Osteocyte (in vitro differentiated cells): ENCODE data around the gene ADCY2. TPM values are rescaled to one million over a fixed set of nuclear protein-coding genes. Genes with fewer than 3 reads are reported as not detected.
A peak's percentile ranks its signal among the peaks of the same experiment; 100 is the strongest.

ENCODE experiments used
- DNase-seq: peaks from one replicate; pipeline ENCODE4 v3.0.0; 2021; ENCODE audit warnings: mixed read lengths; ENCODE audit not compliant: unreplicated experiment; ENCODE audit errors: extremely low spot score
- H3K27ac Mint-ChIP-seq: one replicate; pipeline ENCODE4 v1.8.0; 2021; ENCODE audit warnings: mild to moderate bottlenecking, mixed read lengths; ENCODE audit not compliant: unreplicated experiment
- H3K27me3 Mint-ChIP-seq: one replicate; pipeline ENCODE4 v1.8.0; 2021; ENCODE audit warnings: mixed read lengths; ENCODE audit not compliant: unreplicated experiment
- H3K36me3 Mint-ChIP-seq: one replicate; pipeline ENCODE4 v1.8.0; 2021; ENCODE audit warnings: mixed read lengths; ENCODE audit not compliant: unreplicated experiment
- H3K4me1 Mint-ChIP-seq: one replicate; pipeline ENCODE4 v1.8.0; 2021; ENCODE audit warnings: mixed read lengths; ENCODE audit not compliant: unreplicated experiment
- H3K4me3 Mint-ChIP-seq: one replicate; pipeline ENCODE4 v1.8.0; 2021; ENCODE audit warnings: mild to moderate bottlenecking, moderate library complexity, mixed read lengths; ENCODE audit not compliant: unreplicated experiment
- H3K9me3 Mint-ChIP-seq: one replicate; pipeline ENCODE4 v1.8.0; 2021; ENCODE audit warnings: mixed read lengths; ENCODE audit not compliant: unreplicated experiment
- total RNA-seq: library from RNA; stranded (reverse); gene quantifications from 2 replicates; pipeline ENCODE4 v1.2.1, GENCODE V29; 2021
- TF ChIP-seq, protein P1 (sequence below): fragments of 200-600 bp; sonication (generic); IDR thresholded peaks from 2 replicates; pipeline ENCODE4 v1.5.0; 2021; ENCODE audit warnings: antibody characterized with exemption, mild to moderate bottlenecking, moderate library complexity

Gene ADCY2
- total RNA-seq, 1 donor from 2014 or later: not detected

GRCh38 chr5:7364226-7364875 is 31.6 kb upstream of the ADCY2 start:
- Mint-ChIP-seq H3K27ac (no peak overlapping the region), H3K4me1 (no peaks in the 10 kb centered on the region), H3K27me3 (no peaks in the 10 kb centered on the region), H3K4me3 (no peak overlapping the region), H3K9me3 (peaks cover 40% of the 10 kb centered on the region), H3K36me3 (no peaks in the 10 kb centered on the region)
- DNase-seq: no peak
- TF ChIP-seq, protein P1, sequence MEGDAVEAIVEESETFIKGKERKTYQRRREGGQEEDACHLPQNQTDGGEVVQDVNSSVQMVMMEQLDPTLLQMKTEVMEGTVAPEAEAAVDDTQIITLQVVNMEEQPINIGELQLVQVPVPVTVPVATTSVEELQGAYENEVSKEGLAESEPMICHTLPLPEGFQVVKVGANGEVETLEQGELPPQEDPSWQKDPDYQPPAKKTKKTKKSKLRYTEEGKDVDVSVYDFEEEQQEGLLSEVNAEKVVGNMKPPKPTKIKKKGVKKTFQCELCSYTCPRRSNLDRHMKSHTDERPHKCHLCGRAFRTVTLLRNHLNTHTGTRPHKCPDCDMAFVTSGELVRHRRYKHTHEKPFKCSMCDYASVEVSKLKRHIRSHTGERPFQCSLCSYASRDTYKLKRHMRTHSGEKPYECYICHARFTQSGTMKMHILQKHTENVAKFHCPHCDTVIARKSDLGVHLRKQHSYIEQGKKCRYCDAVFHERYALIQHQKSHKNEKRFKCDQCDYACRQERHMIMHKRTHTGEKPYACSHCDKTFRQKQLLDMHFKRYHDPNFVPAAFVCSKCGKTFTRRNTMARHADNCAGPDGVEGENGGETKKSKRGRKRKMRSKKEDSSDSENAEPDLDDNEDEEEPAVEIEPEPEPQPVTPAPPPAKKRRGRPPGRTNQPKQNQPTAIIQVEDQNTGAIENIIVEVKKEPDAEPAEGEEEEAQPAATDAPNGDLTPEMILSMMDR: no peak

DNA sequence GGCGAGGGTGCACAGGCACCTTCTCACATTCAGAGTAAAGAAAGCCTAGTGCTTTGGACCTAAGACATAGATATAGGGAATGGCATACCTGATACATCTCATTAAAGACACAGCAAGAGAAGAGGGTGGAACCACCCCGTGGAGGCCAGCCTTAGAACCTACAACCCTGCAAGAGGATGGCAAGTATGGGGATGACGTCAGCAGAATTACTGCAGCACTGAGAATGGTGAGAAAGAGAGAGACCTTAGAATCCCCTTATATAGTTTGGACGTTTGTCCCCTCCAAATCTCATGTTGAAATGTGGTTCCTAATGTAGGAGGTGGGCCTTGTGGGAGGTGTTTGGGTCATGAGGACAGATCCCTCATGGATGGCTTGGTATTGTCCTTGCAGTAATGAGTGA is 28.2 kb upstream of the ADCY2 start:
- TF ChIP-seq, protein P1: no peak
- Mint-ChIP-seq H3K4me3 (no peak overlapping the region), H3K27ac (no peak overlapping the region), H3K36me3 (no peaks in the 10 kb centered on the region), H3K4me1 (no peaks in the 10 kb centered on the region), H3K9me3 (peaks cover 40% of the 10 kb centered on the region), H3K27me3 (no peaks in the 10 kb centered on the region)
- DNase-seq: no peak

DNA sequence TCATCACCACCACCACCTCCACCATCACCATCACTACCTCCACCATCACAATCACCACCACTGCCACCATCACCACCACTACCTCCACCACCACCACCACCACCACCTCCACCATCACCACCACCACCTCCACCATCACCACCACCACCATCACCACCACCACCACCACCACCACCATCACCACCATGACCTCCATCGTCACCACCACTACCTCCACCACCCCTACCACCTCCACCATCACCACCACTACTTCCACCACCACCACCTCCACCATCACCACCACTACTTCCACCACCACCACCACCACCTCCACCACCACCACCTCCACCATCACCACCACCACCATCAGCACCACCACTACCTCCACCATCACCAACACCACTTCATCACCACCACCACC is 23.5 kb upstream of the ADCY2 start:
- H3K4me3 Mint-ChIP-seq: no peak overlapping the region
- no peaks in the 10 kb centered on the region for H3K4me1 Mint-ChIP-seq
- DNase-seq: peak; percentile 90
- H3K36me3 Mint-ChIP-seq: no peaks in the 10 kb centered on the region
- TF ChIP-seq, protein P1: no peak
- no peaks in the 10 kb centered on the region for H3K27me3 Mint-ChIP-seq
- H3K27ac Mint-ChIP-seq: no peak overlapping the region
- H3K9me3 Mint-ChIP-seq: peaks cover 40% of the 10 kb centered on the region

- no peaks in the 10 kb centered on the region for H3K36me3 Mint-ChIP-seq
- TF ChIP-seq, protein P1: no peak
- H3K27ac Mint-ChIP-seq: no peak overlapping the region
- H3K9me3 Mint-ChIP-seq: peaks cover 25% of the 10 kb centered on the region
- no peak overlapping the region for H3K4me3 Mint-ChIP-seq
- no peak for DNase-seq
- no peaks in the 10 kb centered on the region for H3K4me1 Mint-ChIP-seq
- no peaks in the 10 kb centered on the region for H3K27me3 Mint-ChIP-seq
Measured at GRCh38 chr5:7374186-7374585, 21.8 kb upstream of the ADCY2 start.

DNA sequence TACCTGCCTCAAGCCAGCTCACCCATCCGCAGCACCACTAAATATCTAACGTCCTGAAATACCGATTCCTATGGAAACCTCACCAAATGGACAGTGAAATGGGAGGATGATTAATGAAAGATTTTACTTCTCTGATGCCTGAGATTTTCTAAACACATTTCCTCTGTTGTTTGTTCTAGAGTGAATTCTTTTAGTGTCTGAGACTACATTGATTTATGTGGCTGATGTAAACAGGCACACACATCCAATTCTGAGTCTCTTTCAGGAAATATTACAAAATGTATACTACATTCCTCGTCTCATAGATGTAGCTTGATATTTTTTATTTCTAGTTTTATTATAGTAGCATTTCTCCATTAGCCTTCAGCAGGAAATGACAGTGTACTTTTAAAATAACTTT is 20.5 kb upstream of the ADCY2 start:
- Mint-ChIP-seq H3K4me3 (no peak overlapping the region), H3K36me3 (no peaks in the 10 kb centered on the region), H3K27me3 (no peaks in the 10 kb centered on the region), H3K9me3 (peaks cover 19% of the 10 kb centered on the region), H3K4me1 (no peaks in the 10 kb centered on the region), H3K27ac (no peak overlapping the region)
- TF ChIP-seq, protein P1: no peak
- no peak for DNase-seq
